Naive thymus-derived CD4-positive, alpha-beta T cell (primary cell): Measurements from ENCODE around the gene ZNF609. TPM values are rescaled to one million over a fixed set of nuclear protein-coding genes. Genes with fewer than 3 reads are reported as not detected.

Experiments
- ATAC-seq: fragments of 150-1000 bp; cut with Tn5 transposase; 2 replicates; pipeline ENCODE4 v1.10.0; 2021; ENCODE audit warnings: mild to moderate bottlenecking, moderate library complexity
- CTCF ChIA-PET: fragments of 350-600 bp; sonication (Branson Sonifier 250); formaldehyde crosslinking; loops from one replicate; lab custom pipeline; 2021; ENCODE audit warnings: antibody characterized with exemption; lab: Charles Lee
- POLR2A ChIA-PET: fragments of 350-600 bp; sonication (Branson Sonifier 250); formaldehyde crosslinking; loops from one replicate; lab custom pipeline; 2021; ENCODE audit warnings: antibody characterized with exemption, inconsistent platforms; lab: Charles Lee
- DNase-seq, 9 donors: peaks; one replicate each; pipeline versions ENCODE4 v3.0.0 to v3.0.0-alpha.2; 2020 to 2022; ENCODE audit warnings: mixed read lengths in 1 of 9
- H3K27ac ChIP-seq: one replicate; pipeline ENCODE4 v1.7.0; 2013; ENCODE audit warnings: mild to moderate bottlenecking, low read depth, low read length, moderate library complexity
- H3K27me3 ChIP-seq, 2 donors: one replicate each; pipeline ENCODE4 v1.7.0; 2013; ENCODE audit warnings: low read length in 2 of 2, mild to moderate bottlenecking in 2 of 2, moderate library complexity in 2 of 2; ENCODE audit not compliant: control insufficient read depth in 2 of 2, insufficient read depth in 2 of 2
- H3K36me3 ChIP-seq, 3 experiments: 1 replicate in 2 of 3; 2 replicates in 1 of 3; pipeline ENCODE4 v1.7.0; 2013; ENCODE audit warnings: low read length in 3 of 3, mild to moderate bottlenecking in 3 of 3, moderate library complexity in 1 of 3; ENCODE audit not compliant: insufficient read depth in 3 of 3, control insufficient read depth in 2 of 3
- H3K4me1 ChIP-seq, 2 donors: one replicate each; pipeline ENCODE4 v1.7.0; 2013; ENCODE audit warnings: low read length in 2 of 2, mild to moderate bottlenecking in 2 of 2, moderate library complexity in 1 of 2; ENCODE audit not compliant: control insufficient read depth in 2 of 2, insufficient read depth in 2 of 2
- H3K4me3 ChIP-seq: 2 replicates; pipeline ENCODE4 v1.7.0; 2013; ENCODE audit warnings: mild to moderate bottlenecking, low read length
- H3K9me3 ChIP-seq, 3 experiments: 1 replicate in 2 of 3; 2 replicates in 1 of 3; pipeline ENCODE4 v1.7.0; 2013; ENCODE audit warnings: low read length in 3 of 3; ENCODE audit not compliant: control insufficient read depth in 2 of 3
- H3K27ac Mint-ChIP-seq, 9 donors: one replicate each; pipeline ENCODE4 v1.8.0; 2020 to 2022; ENCODE audit warnings: mixed read lengths in 9 of 9, mild to moderate bottlenecking in 8 of 9, moderate library complexity in 5 of 9, inconsistent platforms in 2 of 9
- H3K27me3 Mint-ChIP-seq, 5 donors: one replicate each; pipeline ENCODE4 v1.8.0; 2021 to 2022; ENCODE audit warnings: mixed read lengths in 5 of 5, mild to moderate bottlenecking in 1 of 5
- H3K36me3 Mint-ChIP-seq, 5 donors: one replicate each; pipeline ENCODE4 v1.8.0; 2020 to 2022; ENCODE audit warnings: mixed read lengths in 5 of 5, mild to moderate bottlenecking in 3 of 5, inconsistent platforms in 1 of 5
- H3K4me1 Mint-ChIP-seq, 7 donors: one replicate each; pipeline ENCODE4 v1.8.0; 2020 to 2022; ENCODE audit warnings: mixed read lengths in 7 of 7, mild to moderate bottlenecking in 3 of 7, inconsistent platforms in 1 of 7
- H3K4me3 Mint-ChIP-seq, 10 donors: one replicate each; pipeline ENCODE4 v1.8.0; 2020 to 2022; ENCODE audit warnings: mild to moderate bottlenecking in 10 of 10, mixed read lengths in 10 of 10, moderate library complexity in 6 of 10, inconsistent platforms in 2 of 10
- H3K9me3 Mint-ChIP-seq, 11 donors: one replicate each; pipeline ENCODE4 v1.8.0; 2020 to 2022; ENCODE audit warnings: mixed read lengths in 11 of 11, mild to moderate bottlenecking in 4 of 11, inconsistent platforms in 1 of 11, moderate library complexity in 1 of 11
- intact Hi-C, 2 donors: fragments of 100-400 bp; cut with micrococcal nuclease; formaldehyde crosslinking; loops; one replicate each; pipeline ENCODE4 v1.15.1; 2023
- polyA plus RNA-seq, 2 donors: library from polyadenylated mRNA; unstranded; fragments of 300-500 nt; fragmentation: Illumina TruSeq; gene quantifications; one replicate each; pipeline ENCODE4 v1.2.3, GENCODE V29; 2021
- total RNA-seq, 6 experiments: library from RNA in 5 of 6; stranded (reverse) in 5 of 6; gene quantifications; 1 replicate in 5 of 6; 2 replicates in 1 of 6; pipeline ENCODE4 v1.2.3 and lab custom pipeline; 2021 to 2026

Gene ZNF609
- total and polyA plus RNA-seq, 7 experiments from 2014 or later, result 10.1 to 89.1 (median 71.9) TPM

DNA sequence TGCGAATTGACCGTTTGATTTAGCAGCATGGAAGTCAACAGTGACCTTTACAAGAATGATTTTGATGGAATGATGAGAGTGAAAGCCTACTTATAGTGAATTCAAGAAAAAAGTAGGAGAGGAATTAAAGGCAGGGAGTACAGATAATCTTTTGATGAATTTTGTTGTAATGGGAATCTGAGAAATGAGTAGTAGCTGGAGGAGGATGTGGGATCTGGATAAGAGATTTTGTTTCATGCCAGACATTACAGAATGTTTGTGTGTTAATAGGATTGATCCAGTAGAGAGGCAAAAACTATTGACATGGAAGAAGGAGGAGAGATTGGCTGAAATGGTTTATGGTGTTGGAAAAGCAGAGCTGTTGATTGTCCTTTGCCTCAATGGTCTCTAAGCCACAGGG lies 17.4 kb upstream of the ZNF609 start:
- peak overlapping the region in 6 of 10 donors; percentile 11 to 75 (median 43) for H3K4me3 Mint-ChIP-seq
- DNase-seq (no peak), ATAC-seq (no peak)
- no peaks in the 10 kb centered on the region for H3K27me3 Mint-ChIP-seq
- peak overlapping the region in 6 of 9 donors; percentile 1 to 86 (median 74) for H3K27ac Mint-ChIP-seq
- CTCF ChIA-PET, result no interaction called here
- no peaks in the 10 kb centered on the region for H3K27me3 ChIP-seq
- POLR2A ChIA-PET, result interaction anchor here (0.6 to 0.8 kb wide), 2 partner anchors 21 to 26 kb away, joined by 3 to 4 read pairs; no protein-coding TSS in a partner anchor
- H3K4me3 ChIP-seq, result no peak overlapping the region
- intact Hi-C loops, result no loop called here
- H3K9me3 Mint-ChIP-seq, result no peaks in the 10 kb centered on the region
- H3K36me3 ChIP-seq, result no peaks in the 10 kb centered on the region
- H3K4me1 Mint-ChIP-seq, result peaks cover 31 to 79% (median 68%) of the 10 kb centered on the region in 7 donors
- H3K27ac ChIP-seq, result no peak overlapping the region
- H3K9me3 ChIP-seq, result no peaks in the 10 kb centered on the region
- peaks cover 6 to 31% (median 16%) of the 10 kb centered on the region in 5 donors for H3K36me3 Mint-ChIP-seq
- peaks cover 21 to 39% of the 10 kb centered on the region in 2 donors for H3K4me1 ChIP-seq

GRCh38 chr15:64443747-64444621 lies 16.4 kb upstream of the ZNF609 start:
- Mint-ChIP-seq H3K4me1 (peaks cover 28 to 79% (median 66%) of the 10 kb centered on the region in 7 donors), H3K36me3 (peaks cover 6 to 33% (median 18%) of the 10 kb centered on the region in 5 donors), H3K4me3 (peak overlapping the region in 9 of 10 donors; percentile 1 to 77 (median 59)), H3K27ac (peak overlapping the region; percentile 24 to 90 (median 82)), H3K9me3 (no peaks in the 10 kb centered on the region), H3K27me3 (no peaks in the 10 kb centered on the region)
- peak in 1 of 9 donors; percentile 32 for DNase-seq
- Histone ChIP-seq H3K4me1 (peaks cover 17 to 36% of the 10 kb centered on the region in 2 donors), H3K9me3 (no peaks in the 10 kb centered on the region), H3K36me3 (no peaks in the 10 kb centered on the region), H3K4me3 (no peak overlapping the region), H3K27me3 (no peaks in the 10 kb centered on the region), H3K27ac (peak overlapping the region; percentile 37)
- CTCF ChIA-PET, result interaction anchor here (0.6 to 0.8 kb wide), 2 partner anchors 9 to 238 kb away, joined by 3 to 4 read pairs; no protein-coding TSS in a partner anchor
- ATAC-seq, result no peak
- POLR2A ChIA-PET, result interaction anchor here (0.8 to 1.2 kb wide), 4 partner anchors 12 to 63 kb away, joined by 3 to 5 read pairs (median 4); no protein-coding TSS in a partner anchor
- intact Hi-C loops, result loop anchor here (1.0 to 2.0 kb wide), 3 partner anchors 12 to 15 kb away; no protein-coding TSS in a partner anchor

- H3K4me3 Mint-ChIP-seq, result peak overlapping the region in 6 of 10 donors; percentile 1 to 77 (median 55)
- Histone ChIP-seq H3K36me3 (no peaks in the 10 kb centered on the region), H3K9me3 (no peaks in the 10 kb centered on the region), H3K27ac (no peak overlapping the region), H3K4me3 (no peak overlapping the region), H3K4me1 (peaks cover 14 to 37% of the 10 kb centered on the region in 2 donors), H3K27me3 (no peaks in the 10 kb centered on the region)
- H3K36me3 Mint-ChIP-seq, result peaks cover 6 to 33% (median 19%) of the 10 kb centered on the region in 5 donors
- H3K4me1 Mint-ChIP-seq, result peaks cover 24 to 79% (median 67%) of the 10 kb centered on the region in 7 donors
- H3K27ac Mint-ChIP-seq, result peak overlapping the region in 7 of 9 donors; percentile 38 to 90 (median 82)
- ATAC-seq, result no peak
- intact Hi-C loops, result loop anchor here (1.0 to 2.0 kb wide), 3 partner anchors 11 to 14 kb away; no protein-coding TSS in a partner anchor
- H3K27me3 Mint-ChIP-seq, result no peaks in the 10 kb centered on the region
- DNase-seq, result no peak
- CTCF ChIA-PET, result interaction anchor here (0.6 kb wide), 1 partner anchor 9 kb away, joined by 4 read pairs; no protein-coding TSS in a partner anchor
- H3K9me3 Mint-ChIP-seq, result no peaks in the 10 kb centered on the region
- POLR2A ChIA-PET, result interaction anchor here (0.6 to 1.2 kb wide), 2 partner anchors 19 to 129 kb away, joined by 3 to 5 read pairs; no protein-coding TSS in a partner anchor
Observed at GRCh38 chr15:64444836-64445235, 15.5 kb upstream of the ZNF609 start.

GRCh38 chr15:64447536-64448315 lies 12.7 kb upstream of the ZNF609 start:
- intact Hi-C loops, result loop anchor here in 1 of 2 donors (1.0 kb wide), 1 partner anchor 13 kb away; the partner anchor contains the start of gene ZNF609
- Mint-ChIP-seq H3K4me3 (peak overlapping the region; percentile 14 to 72 (median 56)), H3K9me3 (no peaks in the 10 kb centered on the region), H3K4me1 (peaks cover 22 to 78% (median 59%) of the 10 kb centered on the region in 7 donors), H3K27me3 (no peaks in the 10 kb centered on the region), H3K27ac (peak overlapping the region; percentile 32 to 93 (median 84)), H3K36me3 (peaks cover 0 to 24% (median 15%) of the 10 kb centered on the region in 5 donors)
- ATAC-seq (no peak), DNase-seq (peak in 1 of 9 donors; percentile 16)
- Histone ChIP-seq H3K27ac (peak overlapping the region; percentile 48), H3K4me3 (no peak overlapping the region), H3K27me3 (no peaks in the 10 kb centered on the region), H3K4me1 (peaks cover 14 to 43% of the 10 kb centered on the region in 2 donors), H3K9me3 (no peaks in the 10 kb centered on the region), H3K36me3 (no peaks in the 10 kb centered on the region)
- ChIA-PET POLR2A (interaction anchor here (0.6 to 2.4 kb wide), 3 partner anchors 9 to 52 kb away, joined by 3 to 8 read pairs (median 5); no protein-coding TSS in a partner anchor), CTCF (interaction anchor here (1.0 to 1.6 kb wide), 2 partner anchors 37 to 206 kb away, joined by 3 read pairs; no protein-coding TSS in a partner anchor)

DNA sequence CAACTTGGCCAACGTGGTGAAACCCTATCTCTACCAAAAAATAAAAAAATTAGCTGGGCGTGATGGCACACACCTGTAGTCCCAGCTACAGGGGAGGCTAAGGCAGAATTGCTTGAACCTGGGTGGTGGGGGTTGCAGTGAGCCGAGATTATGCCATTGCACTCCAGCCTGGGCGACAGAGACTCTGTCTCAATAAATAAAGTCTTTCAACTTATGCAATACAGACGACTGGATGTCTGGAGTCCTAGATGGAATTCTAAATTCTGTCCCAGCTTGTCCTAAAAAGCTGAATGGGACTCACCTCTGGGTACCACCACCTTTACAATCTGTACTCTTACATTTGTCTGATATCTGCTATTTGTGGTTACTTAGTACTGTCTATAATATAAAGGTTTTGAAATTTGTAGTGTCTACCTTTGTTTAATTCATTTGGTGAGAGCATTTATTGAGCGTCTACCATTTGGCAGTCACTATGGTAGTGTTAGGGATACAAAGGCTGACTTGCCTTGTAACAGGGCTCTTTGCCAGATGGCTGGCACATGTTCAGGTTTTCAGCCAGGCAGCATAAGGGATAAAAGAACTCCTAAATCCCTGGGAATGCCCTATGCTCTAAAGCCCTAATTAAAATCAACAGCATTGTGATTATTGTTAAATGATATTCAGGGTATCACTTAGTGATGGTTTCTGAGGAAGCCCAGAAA lies 7.2 kb upstream of the ZNF609 start:
- H3K4me1 Mint-ChIP-seq, result peaks cover 18 to 79% (median 61%) of the 10 kb centered on the region in 7 donors

More for the DNA sequence above, 7.2 kb upstream of the ZNF609 start:
- Mint-ChIP-seq H3K4me3 (no peak overlapping the region), H3K27ac (peak overlapping the region in 3 of 9 donors; percentile 5 to 84 (median 81)), H3K27me3 (no peaks in the 10 kb centered on the region), H3K36me3 (peaks cover 0 to 18% (median 4%) of the 10 kb centered on the region in 5 donors), H3K9me3 (no peaks in the 10 kb centered on the region)
- Histone ChIP-seq H3K9me3 (no peaks in the 10 kb centered on the region), H3K36me3 (no peaks in the 10 kb centered on the region), H3K4me3 (no peak overlapping the region), H3K27ac (no peak overlapping the region), H3K4me1 (peaks cover 1 to 46% of the 10 kb centered on the region in 2 donors), H3K27me3 (no peaks in the 10 kb centered on the region)
- intact Hi-C loops, result no loop called here
- POLR2A ChIA-PET, result interaction anchor here (1.4 kb wide), 1 partner anchor 23 kb away, joined by 5 read pairs; no protein-coding TSS in a partner anchor
- no peak for DNase-seq
- ATAC-seq, result no peak
- CTCF ChIA-PET, result interaction anchor here (0.6 kb wide), 1 partner anchor 26 kb away, joined by 6 read pairs; no protein-coding TSS in a partner anchor
